ENCODE measurements around the gene VAV3.
A peak's percentile ranks its signal among the peaks of the same experiment; 100 is the strongest.
"Not testable (repeated sequence)": the region's sequence is repeated elsewhere in the genome, so short reads cannot be mapped to it uniquely, and the experiment has no call there.

Gene VAV3

GRCh38 chr1:107788206-107789202 is 176.5 kb downstream of the VAV3 start:
- no peak for DNase-seq

- DNase-seq, result peak; percentile 21
These were observed 177.7 kb downstream of the VAV3 start for GRCh38 chr1:107787299-107787698.

- DNase-seq, result no peak
These were observed 178.7 kb downstream of the VAV3 start for GRCh38 chr1:107786203-107786845.

- DNase-seq, result no peak
These were observed 179.3 kb downstream of the VAV3 start for GRCh38 chr1:107785496-107786202.

GRCh38 chr1:107782217-107782845 is 182.6 kb downstream of the VAV3 start:
- DNase-seq, result peak; percentile 65

GRCh38 chr1:107781245-107781644 is 183.7 kb downstream of the VAV3 start:
- no peak for DNase-seq

GRCh38 chr1:107777664-107778047 is 187.3 kb downstream of the VAV3 start:
- no peak for DNase-seq

GRCh38 chr1:107776900-107777663 is 187.9 kb downstream of the VAV3 start:
- no peak for DNase-seq

- DNase-seq, result no peak
These were observed 193.6 kb downstream of the VAV3 start for GRCh38 chr1:107771377-107771776.

GRCh38 chr1:107767156-107767582 is 197.8 kb downstream of the VAV3 start:
- no peak for DNase-seq

GRCh38 chr1:107766533-107766932 is 198.4 kb downstream of the VAV3 start:
- DNase-seq, result no peak

- no peak for DNase-seq
These were observed 202.1 kb downstream of the VAV3 start for GRCh38 chr1:107762751-107763390.

- no peak for DNase-seq
These were observed 204.9 kb downstream of the VAV3 start for GRCh38 chr1:107760065-107760464.

GRCh38 chr1:107750364-107750959 is 214.5 kb downstream of the VAV3 start:
- peak; percentile 8 for DNase-seq

GRCh38 chr1:107748531-107748930 is 216.4 kb downstream of the VAV3 start:
- no peak for DNase-seq

GRCh38 chr1:107741242-107741641 is 223.7 kb downstream of the VAV3 start:
- DNase-seq, result no peak

GRCh38 chr1:107740579-107740978 is 224.4 kb downstream of the VAV3 start:
- no peak for DNase-seq

GRCh38 chr1:107739651-107740050 is 225.3 kb downstream of the VAV3 start:
- DNase-seq, result no peak

GRCh38 chr1:107739201-107739600 is 225.8 kb downstream of the VAV3 start:
- no peak for DNase-seq

GRCh38 chr1:107733401-107733800 is 231.6 kb downstream of the VAV3 start:
- DNase-seq, result not testable (repeated sequence)

- DNase-seq, result no peak
These were observed 237.1 kb downstream of the VAV3 start for GRCh38 chr1:107727866-107728265.
